HEK293 (cell line): ENCODE data around the gene TBCCD1.

ENCODE experiments used
- CTCF ChIP-seq: fragments of 450-650 bp; formaldehyde crosslinking; IDR thresholded peaks from 2 replicates; pipeline ENCODE4 v1.5.1; 2016; ENCODE audit warnings: missing biosample characterization, missing genetic modification characterization
- PBX3 ChIP-seq: sonication (generic); formaldehyde crosslinking; IDR thresholded peaks from 2 replicates; pipeline ENCODE4 v1.8.1; 2022; ENCODE audit warnings: mild to moderate bottlenecking, moderate library complexity, missing genetic modification reagents
- ZBTB21 ChIP-seq: fragments of 450-650 bp; formaldehyde crosslinking; IDR thresholded peaks from 2 replicates; pipeline ENCODE4 v1.5.1; 2017; ENCODE audit warnings: missing biosample characterization, missing genetic modification characterization
- ZEB2 ChIP-seq: fragments of 450-650 bp; formaldehyde crosslinking; IDR thresholded peaks from 2 replicates; pipeline ENCODE4 v1.5.1; 2016; ENCODE audit warnings: missing biosample characterization, missing genetic modification characterization
- ZNF138 ChIP-seq: fragments of 450-650 bp; formaldehyde crosslinking; IDR thresholded peaks from 2 replicates; pipeline ENCODE4 v1.5.1; 2016; ENCODE audit warnings: missing biosample characterization, missing genetic modification characterization, borderline replicate concordance
- ZNF768 ChIP-seq: fragments of 450-650 bp; formaldehyde crosslinking; IDR thresholded peaks from 2 replicates; pipeline ENCODE4 v1.5.1; 2018; ENCODE audit warnings: missing biosample characterization, mild to moderate bottlenecking, missing genetic modification characterization
- ZNF791 ChIP-seq: fragments of 450-650 bp; formaldehyde crosslinking; IDR thresholded peaks from 2 replicates; pipeline ENCODE4 v1.5.1; 2016; ENCODE audit warnings: missing biosample characterization, missing genetic modification characterization

- TF ChIP-seq PBX3 (CRISPR knock-in tag) = no peak
- TF ChIP-seq CTCF (tag by site-specific recombination) = no peak
- no peak for TF ChIP-seq ZNF768 (tag by site-specific recombination)
- no peak for TF ChIP-seq ZEB2
- TF ChIP-seq ZBTB21 (tag by site-specific recombination) = no peak
- TF ChIP-seq ZNF138 = no peak
- no peak for TF ChIP-seq ZNF791
Measured at GRCh38 chr3:186506857-186507256, 60.3 kb downstream of the TBCCD1 start.
